ENCODE data around the gene SCLY. TPM values are rescaled to one million over a fixed set of nuclear protein-coding genes. Genes with fewer than 3 reads are reported as not detected.
"Not testable (repeated sequence)": the region's sequence is repeated elsewhere in the genome, so short reads cannot be mapped to it uniquely, and the experiment has no call there.

SCLY gene
- total RNA-seq, 1 donor from 2014 or later = 8.8 TPM

- intact Hi-C loops (cut with DNase I) = loop anchor here (10.0 kb wide), 1 partner anchor 180 kb away; the partner anchor contains the start of gene HES6
- DNase-seq (ENCODE audit: low spot score) = no peak
These were observed 4.5 kb downstream of the SCLY start for GRCh38 chr2:238065071-238065846.

- intact Hi-C loops (cut with DNase I) = loop anchor here (10.0 kb wide), 1 partner anchor 179 kb away; the partner anchor contains the start of gene HES6
- no peak for DNase-seq (ENCODE audit: low spot score)
These were observed 5.4 kb downstream of the SCLY start for GRCh38 chr2:238066218-238066617.

GRCh38 chr2:238066718-238067117 is 5.9 kb downstream of the SCLY start:
- DNase-seq (ENCODE audit: low spot score) = not testable (repeated sequence)
- intact Hi-C loops (cut with DNase I) = loop anchor here (10.0 kb wide), 1 partner anchor 178 kb away; the partner anchor contains the start of gene HES6

GRCh38 chr2:238067939-238068338 is 7.1 kb downstream of the SCLY start:
- intact Hi-C loops (cut with DNase I) = loop anchor here (10.0 kb wide), 1 partner anchor 177 kb away; the partner anchor contains the start of gene HES6
- no peak for DNase-seq (ENCODE audit: low spot score)

- intact Hi-C loops (cut with DNase I) = loop anchor here (10.0 kb wide), 1 partner anchor 176 kb away; the partner anchor contains the start of gene HES6
- no peak for DNase-seq (ENCODE audit: low spot score)
These were observed 8.4 kb downstream of the SCLY start for GRCh38 chr2:238069021-238069709.

GRCh38 chr2:238069877-238070276 is 9.1 kb downstream of the SCLY start:
- DNase-seq (ENCODE audit: low spot score) = no peak
- intact Hi-C loops (cut with DNase I) = loop anchor here (10.0 kb wide), 1 partner anchor 175 kb away; the partner anchor contains the start of gene HES6

- intact Hi-C loops (cut with DNase I) = no loop called here
- DNase-seq (ENCODE audit: low spot score) = no peak
These were observed 14.6 kb downstream of the SCLY start for GRCh38 chr2:238075397-238075796.

- intact Hi-C loops (cut with DNase I) = no loop called here
- no peak for DNase-seq (ENCODE audit: low spot score)
These were observed 16.5 kb downstream of the SCLY start for GRCh38 chr2:238077292-238077691.

GRCh38 chr2:238079874-238080327 is 19.1 kb downstream of the SCLY start:
- DNase-seq (ENCODE audit: low spot score) = no peak
- intact Hi-C loops (cut with DNase I) = no loop called here

- intact Hi-C loops (cut with DNase I) = no loop called here
- no peak for DNase-seq (ENCODE audit: low spot score)
These were observed 19.7 kb downstream of the SCLY start for GRCh38 chr2:238080518-238080917.

- intact Hi-C loops (cut with DNase I) = no loop called here
- no peak for DNase-seq (ENCODE audit: low spot score)
These were observed 20.3 kb downstream of the SCLY start for GRCh38 chr2:238081150-238081549.

GRCh38 chr2:238081561-238081960 is 20.8 kb downstream of the SCLY start:
- no peak for DNase-seq (ENCODE audit: low spot score)
- intact Hi-C loops (cut with DNase I) = no loop called here

GRCh38 chr2:238082151-238082550 is 21.4 kb downstream of the SCLY start:
- no peak for DNase-seq (ENCODE audit: low spot score)
- intact Hi-C loops (cut with DNase I) = no loop called here

- intact Hi-C loops (cut with DNase I) = no loop called here
- DNase-seq (ENCODE audit: low spot score) = no peak
These were observed 22.0 kb downstream of the SCLY start for GRCh38 chr2:238082827-238083226.

GRCh38 chr2:238083919-238084318 is 23.1 kb downstream of the SCLY start:
- intact Hi-C loops (cut with DNase I) = no loop called here
- no peak for DNase-seq (ENCODE audit: low spot score)

- no peak for DNase-seq (ENCODE audit: low spot score)
- intact Hi-C loops (cut with DNase I) = no loop called here
These were observed 24.0 kb downstream of the SCLY start for GRCh38 chr2:238084761-238085160.

- no peak for DNase-seq (ENCODE audit: low spot score)
- intact Hi-C loops (cut with DNase I) = no loop called here
These were observed 25.1 kb downstream of the SCLY start for GRCh38 chr2:238085899-238086298.

- intact Hi-C loops (cut with DNase I) = no loop called here
These were observed 26.4 kb downstream of the SCLY start for GRCh38 chr2:238087211-238087610.

GRCh38 chr2:238090887-238091286 is 30.1 kb downstream of the SCLY start:
- intact Hi-C loops (cut with DNase I) = no loop called here
- no peak for DNase-seq (ENCODE audit: low spot score)

More at GRCh38 chr2:238087211-238087610, 26.4 kb downstream of the SCLY start:
- DNase-seq (ENCODE audit: low spot score) = no peak

- intact Hi-C loops (cut with DNase I) = no loop called here
These were observed 30.7 kb downstream of the SCLY start for GRCh38 chr2:238091436-238092060.

More at GRCh38 chr2:238091436-238092060, 30.7 kb downstream of the SCLY start:
- DNase-seq (ENCODE audit: low spot score) = no peak
